Muscle of leg (tissue), 11 donors: ENCODE data around the gene RSPH3. TPM values are rescaled to one million over a fixed set of nuclear protein-coding genes. Genes with fewer than 3 reads are reported as not detected.
"Not testable (repeated sequence)": the region's sequence is repeated elsewhere in the genome, so short reads cannot be mapped to it uniquely, and the experiment has no call there.

ENCODE experiments used
- DNase-seq: peaks from one replicate; pipeline ENCODE4 v3.0.0; 2013
- H3K27ac ChIP-seq: one replicate; pipeline ENCODE4 v1.5.1; 2013; ENCODE audit warnings: mild to moderate bottlenecking, low read length, control low read depth
- H3K27me3 ChIP-seq: one replicate; pipeline ENCODE4 v1.6.1; 2013; ENCODE audit warnings: low read length; ENCODE audit not compliant: control insufficient read depth, insufficient read depth
- H3K36me3 ChIP-seq: one replicate; pipeline ENCODE4 v1.6.1; 2013; ENCODE audit warnings: low read length; ENCODE audit not compliant: control insufficient read depth, insufficient read depth
- H3K4me1 ChIP-seq: one replicate; pipeline ENCODE4 v1.6.1; 2013; ENCODE audit warnings: low read length; ENCODE audit not compliant: control insufficient read depth, insufficient read depth
- H3K4me3 ChIP-seq: one replicate; pipeline ENCODE4 v1.5.1; 2013; ENCODE audit warnings: low read length, control low read depth
- H3K9me3 ChIP-seq: replicated peaks from 2 replicates; pipeline ENCODE4 v1.6.1; 2013; ENCODE audit warnings: low read depth, low read length; ENCODE audit not compliant: control insufficient read depth
- WGBS: methylation state at CpG from one replicate; pipeline ENCODE4 v1.1.5; 2013; ENCODE audit warnings: missing lambda C conversion rate; ENCODE audit not compliant: insufficient coverage; 5-methylcytosine and 5-hydroxymethylcytosine counted together
- polyA plus RNA-seq, 8 donors: library from polyadenylated mRNA; unstranded; fragments of 120-200 nt; gene quantifications; one replicate each; pipeline versions ENCODE4 v1.2.1 to v1.2.3, GENCODE V29; 2013; ENCODE audit warnings: inconsistent platforms in 1 of 8, low replicate concordance in 1 of 8; ENCODE audit not compliant: insufficient read length in 8 of 8, insufficient read depth in 1 of 8
- total RNA-seq: library from RNA; stranded (reverse); fragments of 120-200 nt; gene quantifications from one replicate; pipeline ENCODE4 v1.2.4, GENCODE V29; 2013

Gene RSPH3
- total and polyA plus RNA-seq, 9 donors, result 2.3 to 5.2 (median 3.1) TPM

- H3K4me3 ChIP-seq, result no peak overlapping the region
- no peaks in the 10 kb centered on the region for H3K9me3 ChIP-seq
- H3K27ac ChIP-seq, result no peak overlapping the region
- WGBS, result 92% methylated on average over 5 of the region's 5 CpGs
- DNase-seq, result no peak
- H3K36me3 ChIP-seq, result no peaks in the 10 kb centered on the region
- no peaks in the 10 kb centered on the region for H3K27me3 ChIP-seq
- H3K4me1 ChIP-seq, result no peaks in the 10 kb centered on the region
Observed at GRCh38 chr6:159005436-159005835, 5.4 kb upstream of the RSPH3 start.

GRCh38 chr6:159004592-159004991 is 4.6 kb upstream of the RSPH3 start:
- DNase-seq, result no peak
- no peak overlapping the region for H3K27ac ChIP-seq
- no peaks in the 10 kb centered on the region for H3K9me3 ChIP-seq
- H3K4me3 ChIP-seq, result no peak overlapping the region
- 81% methylated on average over 3 of the region's 3 CpGs for WGBS
- H3K4me1 ChIP-seq, result no peaks in the 10 kb centered on the region
- no peaks in the 10 kb centered on the region for H3K27me3 ChIP-seq
- H3K36me3 ChIP-seq, result no peaks in the 10 kb centered on the region

- 79% methylated on average over 10 of the region's 12 CpGs for WGBS
- H3K36me3 ChIP-seq, result no peaks in the 10 kb centered on the region
- no peak overlapping the region for H3K4me3 ChIP-seq
- no peaks in the 10 kb centered on the region for H3K9me3 ChIP-seq
- no peak overlapping the region for H3K27ac ChIP-seq
- DNase-seq, result no peak
- H3K27me3 ChIP-seq, result no peaks in the 10 kb centered on the region
- H3K4me1 ChIP-seq, result peaks cover 5% of the 10 kb centered on the region
Observed at GRCh38 chr6:159002432-159003155, 2.6 kb upstream of the RSPH3 start.

GRCh38 chr6:158999154-158999665 is 792 bp downstream of the RSPH3 start:
- no peak for DNase-seq
- Histone ChIP-seq H3K4me1 (peaks cover 5% of the 10 kb centered on the region), H3K4me3 (peak overlapping the region; percentile 67), H3K27me3 (no peaks in the 10 kb centered on the region), H3K27ac (peak overlapping the region; percentile 89), H3K36me3 (no peaks in the 10 kb centered on the region), H3K9me3 (no peaks in the 10 kb centered on the region)
- 1% methylated on average over 23 of the region's 24 CpGs for WGBS

- no peaks in the 10 kb centered on the region for H3K27me3 ChIP-seq
- peaks cover 5% of the 10 kb centered on the region for H3K4me1 ChIP-seq
- no peak for DNase-seq
- H3K36me3 ChIP-seq, result no peaks in the 10 kb centered on the region
- H3K4me3 ChIP-seq, result no peak overlapping the region
- no peaks in the 10 kb centered on the region for H3K9me3 ChIP-seq
- no peak overlapping the region for H3K27ac ChIP-seq
- WGBS, result 44% methylated on average over 1 of the region's 2 CpGs
Observed at GRCh38 chr6:158996856-158997255, 3.1 kb downstream of the RSPH3 start.

GRCh38 chr6:158993639-158994038 is 6.4 kb downstream of the RSPH3 start:
- WGBS, result no CpG with 5 or more reads among the region's 3 CpGs
- no peak for DNase-seq
- no peaks in the 10 kb centered on the region for H3K4me1 ChIP-seq
- H3K4me3 ChIP-seq, result no peak overlapping the region
- H3K27me3 ChIP-seq, result no peaks in the 10 kb centered on the region
- H3K36me3 ChIP-seq, result no peaks in the 10 kb centered on the region
- peaks cover 11% of the 10 kb centered on the region for H3K9me3 ChIP-seq
- H3K27ac ChIP-seq, result no peak overlapping the region

GRCh38 chr6:158991017-158991723 is 8.8 kb downstream of the RSPH3 start:
- WGBS, result no CpG with 5 or more reads among the region's 2 CpGs
- Histone ChIP-seq H3K4me3 (no peak overlapping the region), H3K4me1 (no peaks in the 10 kb centered on the region), H3K36me3 (no peaks in the 10 kb centered on the region), H3K27me3 (no peaks in the 10 kb centered on the region), H3K9me3 (peaks cover 14% of the 10 kb centered on the region), H3K27ac (no peak overlapping the region)
- no peak for DNase-seq

- peaks cover 14% of the 10 kb centered on the region for H3K9me3 ChIP-seq
- H3K27ac ChIP-seq, H3K27me3 ChIP-seq, H3K36me3 ChIP-seq, H3K4me1 ChIP-seq, H3K4me3 ChIP-seq, DNase-seq: not testable (repeated sequence)
- 69% methylated on average over 2 of the region's 2 CpGs for WGBS
Observed at GRCh38 chr6:158989711-158990110, 10.3 kb downstream of the RSPH3 start.

GRCh38 chr6:158988477-158988876 is 11.5 kb downstream of the RSPH3 start:
- H3K4me1 ChIP-seq, result no peaks in the 10 kb centered on the region
- no peaks in the 10 kb centered on the region for H3K27me3 ChIP-seq
- no peak overlapping the region for H3K27ac ChIP-seq
- no peaks in the 10 kb centered on the region for H3K36me3 ChIP-seq
- no CpG with 5 or more reads among the region's 1 CpG for WGBS
- H3K9me3 ChIP-seq, result peaks cover 14% of the 10 kb centered on the region
- no peak overlapping the region for H3K4me3 ChIP-seq
- DNase-seq, result no peak

- Histone ChIP-seq H3K27ac (no peak overlapping the region), H3K4me3 (no peak overlapping the region), H3K36me3 (no peaks in the 10 kb centered on the region), H3K27me3 (no peaks in the 10 kb centered on the region), H3K9me3 (peaks cover 14% of the 10 kb centered on the region), H3K4me1 (no peaks in the 10 kb centered on the region)
- whole genome bisulfite sequencing, result no CpG with 5 or more reads among the region's 1 CpG
- DNase-seq, result no peak
Observed at GRCh38 chr6:158987657-158988056, 12.3 kb downstream of the RSPH3 start.
